Measurements from ENCODE around the gene C10orf143. TPM values are rescaled to one million over a fixed set of nuclear protein-coding genes. Genes with fewer than 3 reads are reported as not detected.
"Not testable (repeated sequence)": the region's sequence is repeated elsewhere in the genome, so short reads cannot be mapped to it uniquely, and the experiment has no call there.

C10orf143 gene
- total RNA-seq, 2 donors from 2014 or later = 1.5 to 1.9 TPM

DNA sequence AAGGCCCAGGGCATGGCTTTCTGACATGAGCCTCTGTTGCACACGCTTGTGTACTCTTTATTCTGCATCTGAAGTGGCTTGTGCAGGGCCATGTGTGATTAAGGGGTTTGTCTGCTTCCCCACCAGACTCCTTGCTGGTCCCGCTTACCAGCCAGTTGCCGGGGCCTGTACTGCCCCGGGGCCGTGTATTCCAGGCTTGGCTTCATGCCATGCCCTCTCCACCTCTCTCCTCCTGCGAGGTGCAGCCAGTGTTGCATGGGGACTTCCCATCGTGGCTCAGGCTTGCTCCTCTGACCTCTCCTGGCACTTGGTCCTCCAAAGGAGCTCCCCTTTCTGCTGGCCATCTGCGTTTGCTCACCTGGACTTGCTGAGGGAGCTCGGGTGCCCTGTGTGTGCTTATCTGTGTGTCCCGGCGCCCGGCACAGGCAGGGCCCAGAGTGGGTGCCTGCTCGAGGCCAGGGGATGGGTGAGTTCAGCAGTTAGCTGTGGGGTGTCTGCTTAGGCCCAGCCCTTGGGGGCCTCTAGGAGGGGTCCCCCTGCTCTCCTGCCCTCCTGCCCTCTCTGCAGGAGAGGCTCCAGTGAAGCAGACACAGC, 11.0 kb upstream of the C10orf143 start:
- H3K4me1 Mint-ChIP-seq = no peaks in the 10 kb centered on the region
- no peak overlapping the region for H3K27ac Mint-ChIP-seq
- H3K9me3 Mint-ChIP-seq = peaks cover 26% of the 10 kb centered on the region
- 92 to 96% methylated on average over 5 to 13 of the region's 13 CpGs for WGBS, 2 experiments (ENCODE audit: insufficient coverage in 1 of 2, insufficient read length in 1 of 2)
- H3K4me3 ChIP-seq (ENCODE audit: low read length) = no peak overlapping the region
- no peak overlapping the region for H3K27ac ChIP-seq (ENCODE audit: low read depth, low read length)
- H3K9ac ChIP-seq (ENCODE audit: extremely low read depth, low read length, poor library complexity, severe bottlenecking) = no peak overlapping the region
- TF ChIP-seq, protein P1, sequence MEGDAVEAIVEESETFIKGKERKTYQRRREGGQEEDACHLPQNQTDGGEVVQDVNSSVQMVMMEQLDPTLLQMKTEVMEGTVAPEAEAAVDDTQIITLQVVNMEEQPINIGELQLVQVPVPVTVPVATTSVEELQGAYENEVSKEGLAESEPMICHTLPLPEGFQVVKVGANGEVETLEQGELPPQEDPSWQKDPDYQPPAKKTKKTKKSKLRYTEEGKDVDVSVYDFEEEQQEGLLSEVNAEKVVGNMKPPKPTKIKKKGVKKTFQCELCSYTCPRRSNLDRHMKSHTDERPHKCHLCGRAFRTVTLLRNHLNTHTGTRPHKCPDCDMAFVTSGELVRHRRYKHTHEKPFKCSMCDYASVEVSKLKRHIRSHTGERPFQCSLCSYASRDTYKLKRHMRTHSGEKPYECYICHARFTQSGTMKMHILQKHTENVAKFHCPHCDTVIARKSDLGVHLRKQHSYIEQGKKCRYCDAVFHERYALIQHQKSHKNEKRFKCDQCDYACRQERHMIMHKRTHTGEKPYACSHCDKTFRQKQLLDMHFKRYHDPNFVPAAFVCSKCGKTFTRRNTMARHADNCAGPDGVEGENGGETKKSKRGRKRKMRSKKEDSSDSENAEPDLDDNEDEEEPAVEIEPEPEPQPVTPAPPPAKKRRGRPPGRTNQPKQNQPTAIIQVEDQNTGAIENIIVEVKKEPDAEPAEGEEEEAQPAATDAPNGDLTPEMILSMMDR (conservative IDR thresholded peaks at IDR 0.05) = no peak
- H3K9me3 ChIP-seq (ENCODE audit: control insufficient read depth, low read length) = peaks cover 14% of the 10 kb centered on the region
- no peak overlapping the region for H3K4me3 Mint-ChIP-seq
- no peaks in the 10 kb centered on the region for H3K4me1 ChIP-seq (ENCODE audit: control insufficient read depth, insufficient read depth, low read length)
- peaks cover 10% of the 10 kb centered on the region for H3K27me3 Mint-ChIP-seq (ENCODE audit: insufficient read depth)
- H3K36me3 ChIP-seq (ENCODE audit: control insufficient read depth, insufficient read depth, low read length) = no peaks in the 10 kb centered on the region
- H3K36me3 Mint-ChIP-seq (ENCODE audit: low read depth) = peaks cover 6% of the 10 kb centered on the region
- DNase-seq = no peak
- no peaks in the 10 kb centered on the region for H3K27me3 ChIP-seq (ENCODE audit: control insufficient read depth, insufficient read depth, low read length, poor library complexity, severe bottlenecking)

DNA sequence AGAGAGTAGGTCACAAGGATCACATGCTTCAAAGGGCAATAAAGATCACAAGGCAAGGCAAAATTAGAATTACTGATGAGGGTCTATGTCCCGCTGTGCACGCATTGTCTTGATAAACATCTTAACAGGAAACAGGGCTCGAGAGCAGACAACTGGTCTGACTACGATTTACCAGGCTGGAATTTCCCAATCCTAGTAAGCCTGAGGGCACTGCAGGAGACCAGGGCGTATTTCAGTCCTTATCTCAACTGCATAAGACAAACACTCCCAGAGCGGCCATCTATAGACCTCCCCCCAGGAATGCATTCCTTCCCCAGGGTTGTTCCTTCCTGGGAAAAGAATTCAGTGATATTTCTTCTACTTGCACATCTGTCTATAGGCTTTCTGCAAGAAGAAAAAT, 6.9 kb upstream of the C10orf143 start:
- H3K27ac ChIP-seq (ENCODE audit: low read depth, low read length); H3K36me3 ChIP-seq (ENCODE audit: control insufficient read depth, insufficient read depth, low read length); H3K27me3 ChIP-seq (ENCODE audit: control insufficient read depth, insufficient read depth, low read length, poor library complexity, severe bottlenecking); H3K4me3 ChIP-seq (ENCODE audit: low read length); H3K36me3 Mint-ChIP-seq (ENCODE audit: low read depth); H3K4me3 Mint-ChIP-seq; DNase-seq; H3K27me3 Mint-ChIP-seq (ENCODE audit: insufficient read depth); H3K9ac ChIP-seq (ENCODE audit: extremely low read depth, low read length, poor library complexity, severe bottlenecking); H3K4me1 Mint-ChIP-seq; H3K4me1 ChIP-seq (ENCODE audit: control insufficient read depth, insufficient read depth, low read length); H3K27ac Mint-ChIP-seq: not testable (repeated sequence)
- H3K9me3 ChIP-seq (ENCODE audit: control insufficient read depth, low read length) = peaks cover 18% of the 10 kb centered on the region
- H3K9me3 Mint-ChIP-seq = peaks cover 40% of the 10 kb centered on the region
- WGBS, 2 experiments (ENCODE audit: insufficient coverage in 1 of 2, insufficient read length in 1 of 2) = 83 to 87% methylated on average over 2 to 6 of the region's 6 CpGs

DNA sequence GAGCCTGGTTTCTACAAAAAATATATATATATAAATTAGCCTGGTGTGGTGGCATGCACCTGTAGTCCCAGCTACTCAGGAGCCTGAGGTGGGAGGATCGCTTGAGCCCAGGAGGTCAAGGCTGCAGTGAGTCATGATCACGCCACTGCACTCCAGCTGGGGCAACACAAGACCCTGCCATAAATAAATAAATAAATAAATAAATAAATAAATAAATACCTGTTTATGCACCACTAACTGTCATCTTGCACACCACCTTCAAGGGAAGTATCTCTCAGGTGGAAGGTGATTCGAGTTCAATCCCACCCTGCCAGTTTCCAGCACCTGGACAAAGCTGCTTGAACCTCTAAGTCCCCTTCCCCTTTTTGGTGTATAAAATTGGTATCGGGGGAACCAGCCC, 6.3 kb upstream of the C10orf143 start:
- not testable (repeated sequence) for H3K4me3 ChIP-seq (ENCODE audit: low read length); H3K36me3 ChIP-seq (ENCODE audit: control insufficient read depth, insufficient read depth, low read length); H3K36me3 Mint-ChIP-seq (ENCODE audit: low read depth); H3K9ac ChIP-seq (ENCODE audit: extremely low read depth, low read length, poor library complexity, severe bottlenecking); H3K27me3 ChIP-seq (ENCODE audit: control insufficient read depth, insufficient read depth, low read length, poor library complexity, severe bottlenecking); H3K4me1 Mint-ChIP-seq; H3K27ac ChIP-seq (ENCODE audit: low read depth, low read length); H3K4me1 ChIP-seq (ENCODE audit: control insufficient read depth, insufficient read depth, low read length); H3K27ac Mint-ChIP-seq; H3K27me3 Mint-ChIP-seq (ENCODE audit: insufficient read depth); DNase-seq; H3K4me3 Mint-ChIP-seq
- WGBS, 2 experiments (ENCODE audit: insufficient coverage in 1 of 2, insufficient read length in 1 of 2) = 93 to 100% methylated on average over 1 to 3 of the region's 4 CpGs
- H3K9me3 Mint-ChIP-seq = peaks cover 44% of the 10 kb centered on the region
- H3K9me3 ChIP-seq (ENCODE audit: control insufficient read depth, low read length) = peaks cover 23% of the 10 kb centered on the region

DNA sequence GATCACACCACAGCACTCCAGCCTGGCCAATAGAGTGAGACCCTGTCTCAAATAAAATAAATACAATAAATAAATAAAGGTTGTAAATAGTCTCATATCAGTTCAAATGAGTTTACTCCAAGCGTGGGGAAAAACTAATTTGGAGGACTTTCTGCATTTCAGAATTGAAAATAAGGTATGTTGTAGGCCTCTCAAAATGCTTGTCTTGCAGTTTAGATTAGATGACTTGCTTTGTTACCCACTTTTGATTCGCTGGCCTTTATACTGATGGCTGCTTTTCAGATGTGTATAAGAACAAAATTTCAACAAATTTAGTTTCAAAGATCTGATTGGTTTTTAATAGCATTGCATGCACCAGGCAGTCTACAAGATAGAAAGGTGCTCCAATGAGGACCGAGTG, 2.2 kb upstream of the C10orf143 start:
- Mint-ChIP-seq H3K27ac (no peak overlapping the region), H3K4me1 (peaks cover 10% of the 10 kb centered on the region), H3K27me3 (ENCODE audit: insufficient read depth) (peaks cover 3% of the 10 kb centered on the region), H3K36me3 (ENCODE audit: low read depth) (peaks cover 7% of the 10 kb centered on the region), H3K4me3 (no peak overlapping the region), H3K9me3 (peaks cover 34% of the 10 kb centered on the region)
- Histone ChIP-seq H3K9ac (ENCODE audit: extremely low read depth, low read length, poor library complexity, severe bottlenecking) (no peak overlapping the region), H3K27ac (ENCODE audit: low read depth, low read length) (no peak overlapping the region), H3K4me1 (ENCODE audit: control insufficient read depth, insufficient read depth, low read length) (peaks cover 6% of the 10 kb centered on the region), H3K27me3 (ENCODE audit: control insufficient read depth, insufficient read depth, low read length, poor library complexity, severe bottlenecking) (no peaks in the 10 kb centered on the region), H3K4me3 (ENCODE audit: low read length) (no peak overlapping the region), H3K9me3 (ENCODE audit: control insufficient read depth, low read length) (peaks cover 20% of the 10 kb centered on the region), H3K36me3 (ENCODE audit: control insufficient read depth, insufficient read depth, low read length) (no peaks in the 10 kb centered on the region)
- TF ChIP-seq, protein P1 (conservative IDR thresholded peaks at IDR 0.05) = no peak
- DNase-seq = no peak
- 83 to 90% methylated on average over 2 to 3 of the region's 3 CpGs for WGBS, 2 experiments (ENCODE audit: insufficient coverage in 1 of 2, insufficient read length in 1 of 2)
